Trophoblast cell (in vitro differentiated cells and primary cell): ENCODE data around the gene SLC43A3.
A peak's percentile ranks its signal among the peaks of the same experiment; 100 is the strongest.

Experiments
- DNase-seq, 2 donors: peaks; one replicate each; pipeline ENCODE4 v3.0.0-alpha.2; 2016
- H2AFZ ChIP-seq: 2 replicates; pipeline ENCODE4 v1.6.1; 2013; ENCODE audit warnings: low read length, moderate library complexity, mild to moderate bottlenecking; ENCODE audit not compliant: insufficient read depth, poor library complexity
- H2AK5ac ChIP-seq: 2 replicates; pipeline ENCODE4 v1.6.1; 2013; ENCODE audit warnings: mild to moderate bottlenecking, low read length
- H2BK120ac ChIP-seq: 2 replicates; pipeline ENCODE4 v1.6.1; 2013; ENCODE audit warnings: low read length, mild to moderate bottlenecking, moderate library complexity; ENCODE audit not compliant: insufficient read depth, poor library complexity
- H2BK12ac ChIP-seq: 2 replicates; pipeline ENCODE4 v1.6.1; 2013; ENCODE audit warnings: mild to moderate bottlenecking, low read length, moderate library complexity
- H2BK5ac ChIP-seq: 2 replicates; pipeline ENCODE4 v1.6.1; 2013; ENCODE audit warnings: low read length, low read depth, moderate library complexity, mild to moderate bottlenecking; ENCODE audit not compliant: poor library complexity
- H3K14ac ChIP-seq: 2 replicates; pipeline ENCODE4 v1.6.1; 2013; ENCODE audit warnings: mild to moderate bottlenecking, low read length
- H3K18ac ChIP-seq: 2 replicates; pipeline ENCODE4 v1.6.1; 2013; ENCODE audit warnings: mild to moderate bottlenecking, low read length
- H3K23ac ChIP-seq: 2 replicates; pipeline ENCODE4 v1.6.1; 2013; ENCODE audit warnings: low read length
- H3K27ac ChIP-seq: 2 replicates; pipeline ENCODE4 v1.5.1; 2013; ENCODE audit warnings: low read depth, mild to moderate bottlenecking, inconsistent platforms, low read length, moderate library complexity
- H3K27me3 ChIP-seq: 2 replicates; pipeline ENCODE4 v1.6.1; 2013; ENCODE audit warnings: inconsistent platforms, mild to moderate bottlenecking, low read length, moderate library complexity; ENCODE audit not compliant: insufficient read depth
- H3K36me3 ChIP-seq, 2 experiments: 1 replicate in 1 of 2; 2 replicates in 1 of 2; pipeline ENCODE4 v1.6.1; 2013; ENCODE audit warnings: low read length in 2 of 2, mild to moderate bottlenecking in 2 of 2, moderate library complexity in 1 of 2; ENCODE audit not compliant: insufficient read depth in 2 of 2, control insufficient read depth in 1 of 2
- H3K4ac ChIP-seq: 2 replicates; pipeline ENCODE4 v1.6.1; 2013; ENCODE audit warnings: low read depth, mild to moderate bottlenecking, low read length, moderate library complexity
- H3K4me1 ChIP-seq, 2 experiments: 1 replicate in 1 of 2; 2 replicates in 1 of 2; pipeline ENCODE4 v1.6.1; 2013; ENCODE audit warnings: low read length in 2 of 2, mild to moderate bottlenecking in 2 of 2, moderate library complexity in 1 of 2; ENCODE audit not compliant: insufficient read depth in 2 of 2, control insufficient read depth in 1 of 2
- H3K4me2 ChIP-seq: 2 replicates; pipeline ENCODE4 v1.6.1; 2013; ENCODE audit warnings: inconsistent platforms, mild to moderate bottlenecking, low read length, moderate library complexity
- H3K4me3 ChIP-seq: 2 replicates; pipeline ENCODE4 v1.5.1; 2013; ENCODE audit warnings: mild to moderate bottlenecking, low read depth, low read length, inconsistent platforms
- H3K79me1 ChIP-seq: one replicate; pipeline ENCODE4 v1.6.1; 2013; ENCODE audit warnings: low read length
- H3K79me2 ChIP-seq: 2 replicates; pipeline ENCODE4 v1.6.1; 2013; ENCODE audit warnings: low read length, mild to moderate bottlenecking; ENCODE audit not compliant: control insufficient read depth, insufficient read depth, poor library complexity
- H3K9ac ChIP-seq: 2 replicates; pipeline ENCODE4 v1.6.1; 2013; ENCODE audit warnings: mild to moderate bottlenecking, low read length
- H3K9me3 ChIP-seq: 2 replicates; pipeline ENCODE4 v1.6.1; 2013; ENCODE audit warnings: low read depth, mild to moderate bottlenecking, control low read depth, inconsistent platforms, low read length; ENCODE audit not compliant: insufficient read depth
- H4K12ac ChIP-seq: 2 replicates; pipeline ENCODE4 v1.6.1; 2013; ENCODE audit warnings: low read depth, mild to moderate bottlenecking, low read length, moderate library complexity
- H4K8ac ChIP-seq: 2 replicates; pipeline ENCODE4 v1.6.1; 2013; ENCODE audit warnings: low read depth, mild to moderate bottlenecking, low read length, moderate library complexity
- H4K91ac ChIP-seq: one replicate; pipeline ENCODE4 v1.6.1; 2013; ENCODE audit warnings: low read depth, mild to moderate bottlenecking, low read length, moderate library complexity
- WGBS: extraction: QIAGEN DNeasy Blood & Tissue Kit; methylation state at CpG from one replicate; pipeline ENCODE4 v1.1.7; 2013; ENCODE audit warnings: missing lambda C conversion rate; ENCODE audit not compliant: insufficient read length, insufficient coverage; ENCODE audit errors: extremely low coverage; 5-methylcytosine and 5-hydroxymethylcytosine counted together

Gene SLC43A3

DNA sequence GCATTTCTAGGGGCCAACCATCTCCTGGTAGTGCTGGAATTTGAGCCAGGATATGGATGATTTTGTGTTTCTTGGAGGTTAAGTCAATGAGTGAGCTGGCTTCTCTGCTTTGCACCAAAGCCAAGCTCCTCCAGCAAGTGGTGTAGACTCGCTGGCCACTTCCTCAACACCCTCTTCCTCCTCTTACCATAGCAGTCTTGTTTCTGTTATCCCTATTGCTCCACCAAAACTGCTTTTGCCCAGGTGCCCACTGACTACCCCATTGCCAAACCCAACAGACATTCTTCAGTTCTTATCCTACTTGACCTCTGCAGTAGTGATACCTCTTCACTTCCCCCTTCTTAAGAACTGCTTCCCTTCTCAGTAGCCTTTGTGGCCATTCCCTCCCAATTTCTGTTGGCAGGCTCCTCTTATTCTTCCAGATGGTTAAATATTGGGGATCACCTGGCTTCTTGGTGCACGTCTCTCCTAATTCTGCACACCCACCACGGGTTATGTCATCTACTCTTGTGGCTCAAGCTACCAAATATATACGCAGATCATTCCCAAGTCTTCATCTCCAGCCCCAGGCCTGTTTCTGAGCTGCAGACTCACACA is 29.4 kb downstream of the SLC43A3 start:
- Histone ChIP-seq H2BK120ac (no peak overlapping the region), H3K9me3 (peaks cover 2% of the 10 kb centered on the region), H3K4ac (no peak overlapping the region), H4K91ac (no peak overlapping the region), H3K9ac (no peak overlapping the region), H3K27ac (no peak overlapping the region), H2AFZ (no peak overlapping the region), H3K4me3 (no peak overlapping the region), H3K27me3 (no peaks in the 10 kb centered on the region), H4K8ac (no peak overlapping the region), H3K4me1 (peaks cover 4 to 5% of the 10 kb centered on the region in 2 experiments), H3K79me1 (no peaks in the 10 kb centered on the region), H2BK12ac (no peak overlapping the region), H3K14ac (no peak overlapping the region), H2AK5ac (no peak overlapping the region), H2BK5ac (no peak overlapping the region), H3K36me3 (no peaks in the 10 kb centered on the region), H3K79me2 (no peaks in the 10 kb centered on the region), H3K4me2 (no peak overlapping the region), H4K12ac (no peak overlapping the region), H3K18ac (no peak overlapping the region), H3K23ac (no peak overlapping the region)
- DNase-seq = no peak
- no CpG with 5 or more reads among the region's 4 CpGs for WGBS

DNA sequence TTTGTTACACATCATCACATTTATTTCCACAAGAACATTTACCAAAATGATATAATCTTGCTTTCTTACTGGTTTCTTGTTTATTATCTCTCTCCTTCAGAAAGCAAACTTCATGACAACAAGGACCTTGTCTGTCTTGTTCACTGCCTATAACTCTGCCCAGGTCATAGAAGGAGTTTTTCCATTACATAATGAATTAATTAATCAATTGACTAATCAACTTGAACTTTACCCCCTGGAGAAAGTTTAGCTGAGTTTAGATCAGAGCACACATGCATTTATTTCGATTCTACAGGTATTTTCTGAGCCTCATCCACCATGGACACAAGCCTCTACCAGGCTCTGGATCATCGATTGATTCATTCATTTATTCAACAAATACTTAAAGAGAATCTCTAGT is 30.2 kb downstream of the SLC43A3 start:
- no peak for DNase-seq
- Histone ChIP-seq H3K79me1 (no peaks in the 10 kb centered on the region), H3K79me2 (no peaks in the 10 kb centered on the region), H3K27me3 (no peaks in the 10 kb centered on the region), H2AFZ (no peak overlapping the region), H3K36me3 (no peaks in the 10 kb centered on the region), H2BK120ac (no peak overlapping the region), H2BK12ac (no peak overlapping the region), H2BK5ac (no peak overlapping the region), H3K23ac (no peak overlapping the region), H3K18ac (no peak overlapping the region), H4K91ac (no peak overlapping the region), H3K4me3 (no peak overlapping the region), H2AK5ac (no peak overlapping the region), H3K9ac (no peak overlapping the region), H3K9me3 (peaks cover 2% of the 10 kb centered on the region), H3K14ac (no peak overlapping the region), H3K27ac (no peak overlapping the region), H4K8ac (no peak overlapping the region), H4K12ac (no peak overlapping the region), H3K4ac (no peak overlapping the region), H3K4me2 (no peak overlapping the region), H3K4me1 (no peaks in the 10 kb centered on the region)
- no CpG with 5 or more reads among the region's 2 CpGs for WGBS

DNA sequence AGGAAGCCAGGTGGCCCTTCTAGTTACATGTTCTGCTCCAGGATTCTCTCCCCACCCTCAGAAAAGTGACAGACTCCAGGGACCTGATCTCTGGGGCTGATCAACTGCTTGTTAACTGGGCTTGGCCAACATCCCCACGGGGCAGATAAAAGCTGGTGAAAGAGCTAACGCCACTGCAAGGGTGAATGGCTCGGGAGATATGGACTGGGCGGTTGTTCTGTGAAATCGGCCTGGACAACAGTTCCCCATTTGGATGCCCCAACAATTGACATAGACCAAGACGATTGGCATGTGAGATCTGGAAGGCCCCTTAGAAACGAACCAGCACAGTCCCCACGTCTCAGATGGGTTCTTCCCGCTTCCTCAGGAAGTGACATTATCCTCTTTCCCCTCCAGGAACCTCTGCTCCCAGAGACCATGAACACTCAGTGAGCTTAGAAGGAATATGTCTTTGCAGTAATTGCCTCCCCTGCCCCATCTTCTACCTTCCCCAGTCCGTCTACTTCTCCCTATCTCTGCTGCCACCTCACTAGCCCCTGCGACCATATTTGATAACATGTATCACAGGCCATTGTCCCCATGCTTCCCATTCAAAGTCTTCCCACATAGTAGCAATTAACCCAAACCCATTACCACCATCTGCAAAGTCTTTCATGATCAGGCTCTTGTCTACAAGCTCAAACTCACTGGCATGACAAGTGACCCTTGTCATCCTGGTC is 30.9 kb downstream of the SLC43A3 start:
- Histone ChIP-seq H3K23ac (no peak overlapping the region), H3K79me2 (no peaks in the 10 kb centered on the region), H3K27me3 (no peaks in the 10 kb centered on the region), H3K4me2 (no peak overlapping the region), H2BK12ac (no peak overlapping the region), H2AK5ac (no peak overlapping the region), H4K91ac (no peak overlapping the region), H3K4me3 (no peak overlapping the region), H3K18ac (no peak overlapping the region), H3K9me3 (peaks cover 2% of the 10 kb centered on the region), H2BK5ac (no peak overlapping the region), H3K36me3 (no peaks in the 10 kb centered on the region), H2AFZ (no peak overlapping the region), H3K27ac (no peak overlapping the region), H3K79me1 (no peaks in the 10 kb centered on the region), H3K4ac (no peak overlapping the region), H3K14ac (no peak overlapping the region), H3K4me1 (no peaks in the 10 kb centered on the region), H2BK120ac (no peak overlapping the region), H4K8ac (no peak overlapping the region), H4K12ac (no peak overlapping the region), H3K9ac (no peak overlapping the region)
- no CpG with 5 or more reads among the region's 11 CpGs for WGBS
- no peak for DNase-seq

DNA sequence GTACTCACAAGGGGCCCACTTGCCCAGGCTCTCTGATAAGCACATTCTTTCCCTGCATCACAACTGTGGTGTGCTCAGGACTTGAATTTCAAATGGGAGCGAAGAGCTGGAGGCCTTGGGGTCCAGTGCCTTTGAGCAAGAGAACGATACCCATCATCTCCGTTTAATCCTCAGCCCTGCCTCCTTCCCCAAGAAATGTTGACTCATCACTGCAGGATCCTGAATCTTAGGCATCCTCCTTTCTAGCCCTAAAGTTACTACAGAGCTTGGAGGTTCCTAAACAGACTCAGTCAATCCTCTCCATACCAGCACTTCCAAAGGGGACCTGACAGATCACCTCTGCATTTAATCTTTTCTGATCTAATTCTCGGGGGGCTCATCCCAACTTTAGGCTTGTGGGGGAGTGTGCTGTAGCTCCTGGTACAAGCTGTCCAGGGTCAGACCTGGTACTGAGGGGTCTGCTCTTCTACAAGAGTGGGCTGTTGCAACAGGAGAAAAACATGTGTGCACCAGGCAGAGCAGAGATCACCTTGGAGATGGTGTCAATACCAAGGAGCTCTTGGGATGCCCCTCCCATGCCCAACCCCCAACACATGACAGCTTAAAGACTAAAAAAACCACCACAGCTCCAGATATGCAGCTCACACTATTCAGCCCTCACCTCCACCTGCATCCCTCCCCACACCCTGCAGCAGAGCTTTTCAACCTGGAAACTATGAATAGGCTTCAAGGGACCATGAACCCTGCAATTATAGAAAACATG is 32.5 kb downstream of the SLC43A3 start:
- Histone ChIP-seq H2BK12ac (no peak overlapping the region), H3K27me3 (no peaks in the 10 kb centered on the region), H4K12ac (no peak overlapping the region), H3K4me3 (no peak overlapping the region), H4K8ac (no peak overlapping the region), H4K91ac (no peak overlapping the region), H2AFZ (no peak overlapping the region), H3K23ac (no peak overlapping the region), H3K79me1 (no peaks in the 10 kb centered on the region), H3K9me3 (peaks cover 2% of the 10 kb centered on the region), H3K79me2 (no peaks in the 10 kb centered on the region), H3K14ac (no peak overlapping the region), H2BK5ac (no peak overlapping the region), H3K9ac (no peak overlapping the region), H2AK5ac (no peak overlapping the region), H3K4me2 (no peak overlapping the region), H3K36me3 (no peaks in the 10 kb centered on the region), H3K4ac (no peak overlapping the region), H2BK120ac (no peak overlapping the region), H3K18ac (no peak overlapping the region), H3K27ac (no peak overlapping the region), H3K4me1 (no peaks in the 10 kb centered on the region)
- WGBS = no CpG with 5 or more reads among the region's 4 CpGs
- peak in 1 of 2 donors; percentile 18 for DNase-seq
